ENCODE data around the gene SIRPA.

SIRPA gene

DNA sequence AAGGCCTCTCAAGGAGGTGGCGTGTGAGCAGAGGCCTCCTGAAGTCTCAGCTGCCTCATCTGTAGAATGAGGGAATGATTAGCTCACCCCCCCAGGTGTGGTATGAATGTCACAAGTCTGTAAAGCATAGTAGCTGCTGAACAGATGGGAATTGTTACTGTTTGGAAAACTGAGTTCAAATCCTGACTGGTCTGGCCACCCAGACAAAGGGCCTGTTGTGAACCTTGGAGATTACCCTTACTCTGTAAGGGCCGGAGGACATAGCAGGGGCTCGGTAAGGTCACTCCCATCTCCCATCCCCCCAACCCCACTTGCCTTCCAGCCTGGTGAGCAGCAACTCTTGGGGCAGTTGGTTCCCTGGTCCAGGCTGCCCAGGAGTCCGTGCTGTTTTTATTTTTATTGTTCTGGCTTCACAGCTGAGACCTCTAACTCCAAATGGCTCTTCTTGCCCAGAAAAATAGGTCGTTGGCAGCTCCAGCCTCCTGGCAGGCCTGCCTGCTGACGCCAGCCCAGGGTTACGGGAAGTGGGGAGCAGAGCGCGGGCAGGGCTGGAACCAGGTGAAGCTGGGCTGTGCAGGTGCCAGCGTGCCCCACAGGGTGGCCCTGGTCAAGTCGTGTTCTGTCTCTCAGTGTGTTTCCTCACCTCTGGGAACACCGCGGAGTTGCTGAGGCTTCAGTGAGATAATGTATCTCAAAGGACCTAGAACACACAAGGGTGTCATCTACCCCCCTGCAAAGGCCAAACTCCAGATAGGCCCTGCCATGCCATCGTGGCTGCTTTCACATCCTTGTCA lies 4.5 kb upstream of the SIRPA start:
- no peak for DNase-seq

DNA sequence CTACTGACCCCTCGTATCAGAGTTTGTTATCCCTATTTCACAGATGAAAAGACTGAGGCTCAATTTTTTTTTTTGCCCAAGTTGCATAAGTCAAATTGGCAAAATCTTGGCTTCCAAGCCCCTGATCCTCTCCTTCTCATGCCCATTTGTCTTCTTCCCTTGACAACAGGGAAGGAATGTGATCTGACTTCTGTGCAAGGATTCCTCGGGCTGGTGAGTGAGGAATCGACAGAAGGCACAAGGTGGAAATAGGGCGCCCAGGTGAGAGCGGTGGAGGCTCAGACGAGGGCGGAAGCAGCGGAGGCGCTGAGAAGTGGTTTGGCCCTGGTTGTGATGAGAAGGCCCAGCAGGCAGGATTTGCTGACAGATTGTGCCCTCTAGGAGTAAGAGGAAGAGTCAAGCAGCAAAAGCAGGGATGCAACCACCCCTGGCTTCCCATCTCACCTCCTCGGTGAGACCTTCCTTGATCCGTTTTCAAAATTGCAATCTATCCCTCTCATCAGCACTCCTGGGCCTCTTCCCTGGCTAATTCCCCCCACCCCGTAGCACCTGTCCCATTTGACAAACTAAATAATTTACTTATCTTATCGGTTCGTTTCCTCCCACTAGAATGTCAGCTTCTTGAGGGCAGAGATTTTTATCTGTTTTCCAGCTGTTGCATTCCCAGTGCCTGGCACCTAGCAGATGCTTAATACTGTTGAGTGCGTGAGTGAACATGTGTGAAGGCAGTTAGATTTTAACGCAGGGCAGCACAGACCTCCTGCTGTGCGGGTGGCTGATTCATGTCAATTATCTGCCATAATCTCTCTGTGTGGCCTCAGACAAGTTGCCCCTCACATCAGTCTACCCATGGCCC lies 3.7 kb upstream of the SIRPA start:
- DNase-seq = no peak

DNA sequence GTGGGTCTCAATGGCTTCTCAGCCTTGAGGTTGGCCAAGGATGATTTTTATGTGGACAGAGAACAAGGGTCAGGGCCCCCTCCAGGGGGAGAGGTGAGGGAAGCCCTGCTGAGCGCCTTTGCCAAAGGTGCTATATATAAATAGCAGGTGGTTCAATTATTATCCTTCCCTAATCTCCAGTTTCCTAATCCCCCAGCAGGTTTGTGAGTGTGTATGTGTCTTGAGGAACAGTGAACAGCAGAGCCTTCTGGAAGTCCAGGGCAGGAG lies 3.2 kb upstream of the SIRPA start:
- no peak for DNase-seq

DNA sequence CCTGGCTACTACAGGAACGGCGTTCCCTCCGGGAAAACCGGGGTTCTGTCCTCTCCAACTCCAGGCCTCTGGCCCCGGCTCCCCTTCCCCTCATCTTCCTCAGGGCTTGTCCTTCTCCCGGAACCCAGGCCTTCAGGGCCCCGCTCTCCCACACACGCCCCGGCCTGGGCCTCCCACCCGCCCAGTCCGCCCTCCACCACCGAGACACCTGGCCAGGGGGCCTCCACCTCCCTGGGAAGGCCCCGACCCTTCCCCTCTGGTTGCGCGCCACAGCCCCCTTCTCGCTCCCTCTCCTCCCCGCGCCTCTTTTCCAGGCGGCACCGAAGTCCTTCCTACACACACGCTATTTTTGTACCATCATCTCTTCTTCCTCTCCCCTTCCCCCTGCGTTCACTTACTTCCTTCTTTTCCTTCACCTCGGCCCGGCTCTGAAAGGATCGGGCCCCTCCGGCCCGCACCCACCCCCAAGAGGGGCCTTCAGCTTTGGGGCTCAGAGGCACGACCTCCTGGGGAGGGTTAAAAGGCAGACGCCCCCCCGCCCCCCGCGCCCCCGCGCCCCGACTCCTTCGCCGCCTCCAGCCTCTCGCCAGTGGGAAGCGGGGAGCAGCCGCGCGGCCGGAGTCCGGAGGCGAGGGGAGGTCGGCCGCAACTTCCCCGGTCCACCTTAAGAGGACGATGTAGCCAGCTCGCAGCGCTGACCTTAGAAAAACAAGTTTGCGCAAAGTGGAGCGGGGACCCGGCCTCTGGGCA lies 1.3 kb upstream of the SIRPA start:
- no peak for DNase-seq

DNA sequence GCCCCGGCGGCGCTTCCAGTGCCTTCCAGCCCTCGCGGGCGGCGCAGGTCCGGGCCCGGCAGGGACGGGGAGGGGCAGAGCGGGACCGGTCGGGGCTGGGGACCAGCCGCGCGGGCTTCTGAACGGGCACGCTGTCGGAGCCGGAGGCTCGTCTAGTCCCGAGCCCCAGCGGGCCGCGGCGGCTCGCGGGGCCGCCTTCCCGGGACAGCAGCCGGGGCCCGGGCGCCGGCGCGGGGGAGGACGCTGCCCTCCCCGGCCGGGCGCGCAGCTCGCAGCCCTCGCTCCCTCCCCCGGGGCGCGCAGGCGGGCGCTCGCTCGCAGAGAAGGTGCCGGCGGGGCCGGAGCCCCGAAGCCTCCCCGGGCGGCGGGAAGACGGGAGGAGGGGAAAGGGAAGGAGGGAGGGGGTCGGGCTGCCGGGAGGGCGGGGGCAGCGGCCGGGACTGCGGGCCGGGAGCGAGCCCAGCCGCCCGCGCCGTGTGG lies 696 bp upstream of the SIRPA start:
- peak; percentile 19 for DNase-seq

DNA sequence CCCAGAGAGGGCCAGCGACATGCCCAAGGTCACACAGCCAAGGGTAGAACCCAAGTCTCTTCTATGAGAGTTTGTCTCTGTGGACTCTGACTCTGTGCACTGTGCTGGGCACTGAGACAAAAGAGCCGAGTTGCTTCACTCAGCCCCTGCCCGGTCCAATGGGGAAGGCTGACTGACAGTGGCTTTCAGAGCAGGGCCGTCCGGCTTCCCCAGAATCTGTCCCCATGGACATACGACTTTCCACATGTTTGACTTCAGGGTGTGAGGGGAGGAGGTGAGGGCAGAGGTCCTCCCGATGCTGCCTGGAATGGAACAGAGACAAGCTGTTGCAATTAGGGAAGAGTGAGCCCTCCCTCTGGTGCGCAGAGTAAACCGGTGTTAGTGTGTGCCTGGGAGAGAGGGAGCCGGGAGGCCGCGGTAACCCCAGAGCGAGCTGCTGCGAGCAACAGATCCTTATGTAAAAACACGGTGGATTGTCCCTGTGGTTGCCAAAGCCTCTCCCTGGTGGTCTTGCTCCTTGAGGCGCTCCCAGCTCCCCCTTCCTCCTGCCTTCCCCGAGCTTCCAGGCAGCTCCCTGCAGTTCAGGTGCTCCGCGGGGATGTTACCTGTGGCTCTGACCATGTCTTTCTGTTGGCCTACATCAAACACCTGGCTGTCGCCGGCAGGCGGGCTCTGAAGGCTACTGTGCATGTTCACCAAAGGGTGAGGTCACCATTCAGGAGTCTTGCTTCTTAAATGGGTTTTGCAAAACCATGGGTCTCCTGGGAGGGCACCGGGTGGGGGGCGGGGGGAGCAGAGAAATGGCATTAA lies 672 bp downstream of the SIRPA start:
- DNase-seq = no peak

DNA sequence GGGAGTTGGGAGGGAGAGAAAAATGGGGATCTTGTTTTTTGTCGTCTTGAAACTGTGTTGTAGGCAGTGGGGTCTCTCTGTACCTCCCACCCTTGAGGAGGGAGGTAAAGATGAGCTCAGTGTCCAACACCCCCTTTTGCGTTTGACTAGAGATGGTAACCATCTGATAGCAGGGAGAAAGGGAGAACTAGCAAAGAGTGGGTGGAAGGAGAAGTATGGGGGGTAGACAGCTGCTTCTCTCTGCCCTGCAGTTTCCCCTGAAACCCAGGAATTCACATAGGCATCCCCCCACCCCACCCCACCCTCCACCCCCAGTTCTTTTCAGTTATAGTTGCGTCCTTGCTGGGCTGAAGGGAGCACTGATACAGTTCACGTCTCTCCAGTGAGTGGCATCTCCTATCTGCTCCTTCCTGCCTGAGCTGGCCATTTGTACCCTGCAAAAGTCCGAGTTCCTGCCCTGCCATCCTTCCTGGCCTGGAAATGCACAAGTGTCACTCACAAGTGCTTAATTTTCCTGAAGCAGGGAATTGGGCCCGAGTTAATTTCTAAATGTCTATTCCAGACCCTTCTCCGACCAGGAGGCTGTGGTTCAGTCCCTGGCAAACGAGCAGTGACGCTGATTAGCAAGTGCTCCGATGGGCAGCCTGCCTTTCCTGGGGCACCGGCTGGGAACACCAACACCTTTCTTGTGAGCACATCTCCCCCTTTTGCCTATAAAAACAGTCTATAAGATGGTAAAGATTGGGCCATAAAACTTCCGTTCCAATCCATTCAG lies 1.5 kb downstream of the SIRPA start:
- DNase-seq = no peak

DNA sequence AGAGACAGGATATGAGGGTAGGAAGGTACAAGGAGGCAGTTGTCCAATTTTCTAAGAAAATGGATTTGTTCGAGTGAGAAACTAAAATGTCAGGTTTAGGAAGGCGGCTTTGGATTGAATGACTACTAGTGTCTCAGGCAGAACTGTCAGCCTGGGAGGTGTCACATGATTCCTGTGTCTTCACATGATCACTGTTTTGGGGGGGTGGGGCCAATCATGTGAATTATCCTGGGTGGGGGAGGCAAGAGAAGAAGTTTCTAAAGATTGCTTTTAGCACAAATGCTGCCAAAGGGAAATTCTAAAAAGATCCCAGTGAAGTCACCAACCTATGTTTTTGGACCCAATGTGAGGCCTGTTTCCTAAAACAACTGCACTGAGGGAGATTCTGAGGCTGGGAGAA lies 2.3 kb downstream of the SIRPA start:
- no peak for DNase-seq

DNA sequence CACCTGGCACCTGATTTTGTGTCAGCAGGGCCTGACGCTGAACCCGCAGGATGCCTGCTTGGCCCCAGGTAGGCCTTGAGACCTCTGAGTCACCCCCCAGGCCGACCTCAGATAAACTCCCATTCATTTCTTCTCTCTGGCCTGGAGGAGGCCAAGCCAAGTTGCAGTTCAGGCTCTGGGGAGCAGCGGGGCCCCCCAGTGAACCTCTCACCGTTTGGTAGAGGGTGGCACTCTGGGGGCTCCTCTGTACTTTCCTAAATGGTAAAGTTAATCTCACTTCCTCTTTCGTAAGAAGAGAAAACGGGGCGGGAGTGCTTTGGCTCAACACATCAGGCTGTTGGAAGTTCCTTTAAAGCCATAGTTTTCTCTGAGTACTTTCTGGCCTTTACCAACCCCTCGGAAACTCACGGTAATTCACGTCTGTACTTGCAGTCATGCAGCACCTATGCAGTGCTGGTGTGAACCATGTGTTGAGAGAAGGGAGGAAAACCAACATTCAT lies 2.8 kb downstream of the SIRPA start:
- no peak for DNase-seq

DNA sequence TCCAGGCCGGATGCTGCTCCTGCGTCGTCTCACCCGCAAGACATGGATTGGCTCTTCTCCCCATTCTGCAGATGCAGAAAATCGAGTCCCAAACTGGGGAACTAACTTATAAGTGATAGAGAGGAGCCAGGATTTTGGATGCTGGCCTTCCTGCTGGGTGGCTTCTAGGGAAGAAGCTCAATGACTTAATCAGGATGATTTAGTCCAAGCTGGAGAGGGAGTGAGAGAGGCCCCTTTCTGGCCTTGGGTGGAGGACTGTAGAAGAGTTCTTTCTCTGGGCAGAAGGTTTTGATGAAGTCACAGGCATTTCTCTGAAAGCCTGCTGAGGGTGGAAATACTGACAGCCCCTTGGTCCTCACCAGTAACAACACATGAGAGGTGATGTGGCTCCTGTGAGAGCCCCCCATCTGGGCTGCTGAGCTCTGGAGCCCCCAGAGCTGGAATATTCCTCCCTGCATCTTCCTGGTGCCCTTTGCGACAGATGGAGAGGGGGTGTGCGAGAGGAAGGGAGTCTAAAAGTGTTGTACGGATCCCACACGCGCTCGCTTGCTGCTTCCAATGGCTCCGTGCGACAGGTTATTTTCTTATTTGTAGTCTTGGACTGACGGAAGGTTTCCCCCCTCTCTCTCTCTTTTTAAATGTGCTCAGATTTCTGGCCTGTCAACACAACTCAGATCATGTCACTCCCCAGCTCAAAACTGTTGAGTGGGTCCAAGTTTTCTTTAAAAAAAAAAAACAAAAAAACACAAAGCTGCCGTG lies 3.5 kb downstream of the SIRPA start:
- no peak for DNase-seq

DNA sequence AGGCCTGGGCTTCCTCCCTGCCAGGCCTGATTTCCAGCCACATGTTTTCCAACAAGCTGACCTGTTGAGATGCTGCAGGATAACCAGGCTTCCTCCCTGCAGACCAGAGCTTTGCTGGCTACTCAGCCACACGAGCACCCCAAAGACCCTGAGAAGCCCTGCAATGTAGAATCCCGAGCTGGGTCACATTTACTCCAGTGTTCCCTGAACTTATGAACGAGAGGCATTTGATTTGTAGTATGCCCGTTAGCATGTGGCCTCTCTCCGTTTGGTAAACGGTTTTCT lies 4.0 kb downstream of the SIRPA start:
- DNase-seq = no peak

DNA sequence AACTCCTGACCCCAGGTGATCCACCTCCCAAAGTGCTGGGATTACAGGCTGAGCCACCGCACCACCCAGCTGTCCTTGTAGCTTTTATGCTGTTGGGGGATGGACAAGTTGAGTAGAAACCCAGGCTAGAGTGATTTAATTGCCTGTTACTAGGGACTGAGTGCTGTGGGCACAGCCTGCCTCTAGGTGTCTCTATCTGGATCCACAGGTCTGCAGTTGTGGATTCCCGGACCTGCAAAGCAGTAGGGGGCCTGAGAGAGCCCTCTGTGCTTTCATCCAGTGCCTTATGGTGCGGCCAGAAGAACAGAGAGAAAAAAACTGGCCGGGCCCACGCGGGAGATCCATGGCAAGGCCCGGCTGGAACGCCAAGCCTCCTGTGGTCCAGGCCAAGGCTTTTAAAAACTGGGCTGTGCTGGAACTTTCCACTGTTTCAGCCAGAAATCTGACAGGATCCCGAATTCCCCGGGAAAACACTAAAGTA lies 5.2 kb downstream of the SIRPA start:
- DNase-seq = peak; percentile 62

DNA sequence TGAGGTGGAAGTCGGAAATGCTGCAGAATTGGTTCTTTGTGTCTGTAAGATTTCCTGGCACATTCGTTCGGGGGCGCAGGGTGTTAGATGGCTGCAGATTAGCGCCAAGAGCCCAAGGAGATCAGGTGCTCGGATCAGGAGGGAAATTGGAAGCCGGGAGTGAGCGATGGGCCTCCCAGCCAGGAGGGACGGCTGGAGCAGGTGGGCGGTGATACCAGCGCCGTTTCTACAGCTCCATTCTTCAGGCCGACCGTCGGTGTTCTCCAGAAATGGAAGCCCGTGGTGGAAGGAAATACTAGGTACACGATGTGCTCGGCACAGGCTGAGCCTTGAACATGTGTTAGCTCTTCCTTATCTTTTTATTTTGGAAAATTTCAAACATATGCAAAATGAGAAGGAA lies 6.5 kb downstream of the SIRPA start:
- no peak for DNase-seq

DNA sequence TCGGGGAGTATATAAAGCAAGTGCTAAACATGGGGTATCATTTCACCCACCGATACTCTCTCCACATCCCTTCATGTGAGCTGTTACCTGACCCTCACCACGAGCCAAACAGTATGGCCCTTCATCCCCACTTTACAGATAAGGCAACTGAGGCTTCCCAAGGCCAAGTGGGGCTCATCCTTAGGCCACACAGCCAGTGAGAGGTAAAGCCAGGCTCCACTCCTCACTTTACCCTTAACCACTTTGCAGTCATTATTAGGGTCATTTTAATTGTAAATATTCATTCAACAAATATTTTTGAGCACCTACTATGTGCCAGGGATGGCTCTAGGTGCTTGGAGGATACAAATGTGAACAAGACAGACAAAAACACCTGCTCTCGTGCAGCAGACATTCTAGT lies 7.0 kb downstream of the SIRPA start:
- no peak for DNase-seq

DNA sequence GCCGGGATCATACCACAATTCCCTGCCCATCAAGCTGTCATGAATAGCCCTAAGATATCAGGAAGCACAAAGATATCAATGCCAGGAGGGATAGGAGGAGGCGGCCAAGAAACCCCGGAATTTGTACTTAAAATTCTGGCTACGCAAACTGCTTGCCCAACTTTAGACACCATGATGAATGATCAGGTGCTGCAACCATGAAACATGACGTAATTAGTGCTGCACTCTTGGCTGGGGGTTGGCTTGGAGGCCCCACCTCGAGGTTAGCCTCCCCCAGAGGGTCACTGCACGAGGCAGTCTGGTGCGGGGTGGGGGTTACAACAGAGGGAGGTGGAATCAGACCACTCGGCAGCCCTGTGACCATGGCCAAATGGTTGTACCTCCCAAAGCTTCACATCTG lies 8.9 kb downstream of the SIRPA start:
- DNase-seq = no peak

DNA sequence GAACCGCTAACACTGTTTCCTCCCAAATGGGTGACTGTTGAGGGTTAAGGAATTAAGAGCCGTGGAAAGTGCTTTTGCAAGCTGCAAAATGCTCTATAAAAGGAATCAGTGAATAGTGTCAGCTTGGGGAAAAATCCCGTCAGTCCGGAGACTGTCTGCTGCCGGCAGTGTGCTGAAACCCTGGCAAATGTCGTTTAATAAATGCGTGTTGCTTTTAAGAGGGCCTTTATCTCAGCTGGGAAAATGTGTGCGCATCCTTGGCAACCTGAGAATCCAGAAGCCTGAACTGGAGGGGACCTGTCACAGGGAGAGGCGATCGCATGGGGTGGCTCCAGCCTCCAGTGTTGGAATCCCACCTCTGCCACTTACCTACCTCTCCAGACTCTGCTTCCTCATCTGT lies 9.8 kb downstream of the SIRPA start:
- DNase-seq = no peak

DNA sequence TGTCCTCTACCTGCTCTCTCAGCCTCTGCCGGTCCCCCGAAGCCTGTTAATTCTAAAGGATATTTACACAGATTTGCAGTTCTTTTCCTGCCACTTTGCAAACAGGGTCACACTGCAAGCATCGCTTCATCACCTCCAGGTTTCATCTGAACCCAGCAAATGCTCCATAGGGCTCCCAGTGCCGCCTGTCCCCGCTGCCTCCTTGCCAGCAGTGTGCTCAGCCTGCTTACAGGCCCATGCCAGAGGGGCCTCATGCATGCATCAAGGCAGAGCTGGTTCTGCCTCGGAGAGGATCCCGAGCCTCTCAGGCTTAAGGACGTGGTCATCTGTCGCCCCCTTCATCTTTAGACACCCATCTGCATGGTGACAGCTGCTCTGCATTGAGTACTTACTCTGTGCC lies 10.5 kb downstream of the SIRPA start:
- DNase-seq = no peak

DNA sequence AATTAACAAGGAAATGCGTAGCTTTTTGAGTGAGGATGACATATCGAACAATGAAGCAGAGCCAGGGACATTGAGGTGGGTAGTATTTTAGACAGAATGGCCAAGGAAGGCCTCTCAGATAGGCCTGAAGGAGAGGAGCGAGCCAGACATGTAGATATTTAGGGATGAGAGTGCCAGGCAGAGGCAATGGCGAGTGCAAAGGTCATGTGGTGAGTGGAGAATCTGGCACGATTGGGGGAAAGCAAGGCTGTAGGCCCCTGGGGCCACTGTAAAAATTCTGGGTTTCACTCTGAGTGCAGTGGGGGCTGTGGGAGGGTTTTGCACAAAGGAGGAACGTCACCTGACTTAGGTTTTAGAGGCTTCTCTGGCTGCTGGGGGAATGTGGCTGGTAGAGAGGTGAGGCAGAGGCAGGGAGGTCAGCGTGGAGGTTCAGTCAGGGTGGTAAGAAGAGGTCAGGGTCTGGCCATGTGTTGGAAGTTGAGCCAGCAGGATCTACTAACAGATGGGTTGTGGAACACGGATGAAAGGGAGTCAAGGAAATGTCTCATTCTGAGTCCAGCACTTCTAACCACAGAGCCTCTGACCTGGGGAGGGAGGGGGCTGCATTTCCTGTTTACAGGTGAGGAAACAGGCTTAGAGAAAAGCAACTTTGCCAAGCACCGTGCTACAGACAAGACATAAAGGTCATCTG lies 11.3 kb downstream of the SIRPA start:
- DNase-seq = no peak

DNA sequence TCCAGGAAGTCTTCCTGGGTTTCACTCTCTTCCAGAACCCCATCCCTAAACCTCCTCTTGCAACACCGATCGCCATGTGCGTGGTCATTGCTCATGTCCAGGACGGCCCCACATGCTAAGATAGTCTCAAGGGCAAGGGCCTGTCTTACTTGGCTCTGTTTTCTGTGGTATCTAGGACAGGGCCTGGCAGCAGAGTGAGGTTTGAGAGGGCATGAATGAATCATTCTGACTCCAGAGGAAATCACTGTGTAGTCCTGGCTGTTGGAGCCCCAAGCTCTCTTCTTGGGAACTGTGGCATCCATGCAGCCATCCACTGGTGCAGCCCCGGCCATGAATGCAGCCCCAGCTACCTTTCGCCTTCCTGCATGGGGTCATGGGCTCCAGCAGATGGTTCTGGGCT lies 12.4 kb downstream of the SIRPA start:
- no peak for DNase-seq

DNA sequence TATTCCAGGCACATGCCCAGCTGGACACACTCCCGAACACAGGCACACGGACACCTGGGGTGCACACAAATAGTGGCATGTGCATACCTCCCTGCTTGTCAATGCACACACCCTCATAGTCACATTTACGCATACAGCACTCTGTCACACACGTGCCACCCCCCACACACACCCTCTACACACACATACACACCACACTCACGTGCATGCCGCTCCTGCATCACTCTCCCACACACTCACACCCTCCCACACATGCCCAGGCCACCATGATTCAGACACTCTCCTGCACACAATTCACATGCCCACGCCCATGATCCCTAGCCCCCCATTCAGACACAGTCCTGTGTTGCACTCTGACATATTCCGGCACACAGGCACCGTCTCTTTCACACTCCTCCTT lies 13.0 kb downstream of the SIRPA start:
- DNase-seq = no peak

DNA sequence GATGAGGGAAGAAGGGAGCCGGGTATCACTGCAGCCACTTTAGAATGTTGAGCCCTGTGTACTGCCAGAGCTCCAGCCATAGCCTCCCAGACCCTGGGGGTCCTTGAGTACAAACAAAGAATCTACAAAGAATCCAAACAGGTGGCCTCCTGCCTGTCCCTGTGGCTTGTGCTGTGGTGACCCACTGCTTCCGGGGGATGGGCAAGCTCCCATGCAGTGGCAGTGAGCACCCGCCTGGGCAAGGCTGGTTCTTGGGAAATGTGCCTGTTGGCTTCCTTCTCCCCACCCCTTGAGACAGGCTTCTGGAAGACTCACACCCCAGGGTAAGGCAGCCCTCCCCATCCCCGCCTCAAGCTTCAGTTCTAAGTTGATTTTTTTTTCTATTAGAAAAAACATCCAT lies 13.9 kb downstream of the SIRPA start:
- DNase-seq = no peak
